Keratinocyte (primary cell): Measurements from ENCODE around the gene MAGEB1.

Experiments
- EZH2 ChIP-seq: IDR thresholded peaks from one replicate; pipeline ENCODE4 v1.6.1; 2012; ENCODE audit warnings: inconsistent platforms, mild to moderate bottlenecking, low read length, moderate library complexity
- TF ChIP-seq, protein P1 (sequence below), 3 experiments: IDR thresholded peaks in 1 of 3; conservative IDR thresholded peaks in 1 of 3; optimal IDR thresholded peaks in 1 of 3; 2 replicates in 2 of 3; 3 replicates in 1 of 3; pipeline versions ENCODE3 to v1.5.1; 2011; ENCODE audit warnings: low read length in 3 of 3, mild to moderate bottlenecking in 3 of 3, moderate library complexity in 2 of 3, control low read depth in 1 of 3, inconsistent platforms in 1 of 3; ENCODE audit not compliant: insufficient read depth in 2 of 3; ENCODE audit errors: extremely low read depth in 1 of 3

DNA sequence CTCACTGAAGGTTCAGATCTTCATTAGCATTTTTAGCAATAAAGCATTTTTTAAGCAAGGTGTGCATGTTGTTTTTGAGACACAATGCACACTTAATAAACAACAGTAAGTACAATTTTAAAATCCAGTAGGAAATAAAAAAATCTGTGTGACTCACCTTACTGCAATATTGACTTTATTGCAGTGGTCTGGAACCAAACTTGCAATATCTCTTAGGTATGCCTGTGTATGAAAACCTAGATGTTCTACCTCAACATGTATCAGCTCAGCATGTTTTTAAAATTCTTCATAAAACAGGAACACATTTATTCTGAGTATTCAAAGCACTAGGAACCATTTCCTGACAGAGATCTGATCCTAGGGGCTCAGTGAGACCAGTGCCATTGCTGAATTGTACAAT, 35.6 kb downstream of the MAGEB1 start:
- TF ChIP-seq, protein P1, sequence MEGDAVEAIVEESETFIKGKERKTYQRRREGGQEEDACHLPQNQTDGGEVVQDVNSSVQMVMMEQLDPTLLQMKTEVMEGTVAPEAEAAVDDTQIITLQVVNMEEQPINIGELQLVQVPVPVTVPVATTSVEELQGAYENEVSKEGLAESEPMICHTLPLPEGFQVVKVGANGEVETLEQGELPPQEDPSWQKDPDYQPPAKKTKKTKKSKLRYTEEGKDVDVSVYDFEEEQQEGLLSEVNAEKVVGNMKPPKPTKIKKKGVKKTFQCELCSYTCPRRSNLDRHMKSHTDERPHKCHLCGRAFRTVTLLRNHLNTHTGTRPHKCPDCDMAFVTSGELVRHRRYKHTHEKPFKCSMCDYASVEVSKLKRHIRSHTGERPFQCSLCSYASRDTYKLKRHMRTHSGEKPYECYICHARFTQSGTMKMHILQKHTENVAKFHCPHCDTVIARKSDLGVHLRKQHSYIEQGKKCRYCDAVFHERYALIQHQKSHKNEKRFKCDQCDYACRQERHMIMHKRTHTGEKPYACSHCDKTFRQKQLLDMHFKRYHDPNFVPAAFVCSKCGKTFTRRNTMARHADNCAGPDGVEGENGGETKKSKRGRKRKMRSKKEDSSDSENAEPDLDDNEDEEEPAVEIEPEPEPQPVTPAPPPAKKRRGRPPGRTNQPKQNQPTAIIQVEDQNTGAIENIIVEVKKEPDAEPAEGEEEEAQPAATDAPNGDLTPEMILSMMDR (optimal IDR thresholded peaks at IDR 0.05 in 1 of 3, IDR thresholded peaks at IDR 0.05 in 1 of 3, conservative IDR thresholded peaks at IDR 0.05 in 1 of 3; ENCODE audit: extremely low read depth in 1 of 3, insufficient read depth in 2 of 3, low read length in 3 of 3), result no peak
- no peak for TF ChIP-seq EZH2
